NCI-H146 treated with DMSO at 0.1 percent for 48 hours (cell line): ENCODE data around the gene RRM1.
"Not testable (repeated sequence)": the region's sequence is repeated elsewhere in the genome, so short reads cannot be mapped to it uniquely, and the experiment has no call there.

Experiments
- DNase-seq: peaks from one replicate; lab custom pipeline; 2025; ENCODE audit not compliant: unreplicated experiment; lab: John Stamatoyannopoulos, UW

RRM1 gene

DNA sequence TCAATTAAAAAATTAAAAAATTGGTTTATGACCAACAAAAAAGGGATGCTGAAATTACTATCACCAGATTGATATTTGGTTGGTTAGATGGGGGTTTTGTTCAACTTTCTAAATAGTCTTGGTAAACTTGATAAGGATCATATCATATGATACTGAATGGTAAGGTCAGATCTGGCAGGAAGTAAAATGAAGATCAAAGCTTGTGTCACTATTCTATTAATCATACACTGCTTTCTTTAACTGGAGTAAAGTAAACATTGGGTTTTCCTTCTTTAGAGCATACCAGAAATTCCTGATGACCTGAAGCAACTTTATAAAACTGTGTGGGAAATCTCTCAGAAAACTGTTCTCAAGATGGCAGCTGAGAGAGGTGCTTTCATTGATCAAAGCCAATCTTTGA, 40.2 kb downstream of the RRM1 start:
- no peak for DNase-seq

DNA sequence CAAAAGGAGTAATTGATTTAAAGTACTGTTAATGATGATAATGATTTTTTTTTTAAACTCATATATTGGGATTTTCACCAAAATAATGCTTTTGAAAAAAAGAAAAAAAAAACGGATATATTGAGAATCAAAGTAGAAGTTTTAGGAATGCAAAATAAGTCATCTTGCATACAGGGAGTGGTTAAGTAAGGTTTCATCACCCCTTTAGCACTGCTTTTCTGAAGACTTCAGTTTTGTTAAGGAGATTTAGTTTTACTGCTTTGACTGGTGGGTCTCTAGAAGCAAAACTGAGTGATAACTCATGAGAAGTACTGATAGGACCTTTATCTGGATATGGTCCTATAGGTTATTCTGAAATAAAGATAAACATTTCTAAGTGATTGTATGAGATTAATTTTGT, 43.9 kb downstream of the RRM1 start:
- DNase-seq = no peak

DNA sequence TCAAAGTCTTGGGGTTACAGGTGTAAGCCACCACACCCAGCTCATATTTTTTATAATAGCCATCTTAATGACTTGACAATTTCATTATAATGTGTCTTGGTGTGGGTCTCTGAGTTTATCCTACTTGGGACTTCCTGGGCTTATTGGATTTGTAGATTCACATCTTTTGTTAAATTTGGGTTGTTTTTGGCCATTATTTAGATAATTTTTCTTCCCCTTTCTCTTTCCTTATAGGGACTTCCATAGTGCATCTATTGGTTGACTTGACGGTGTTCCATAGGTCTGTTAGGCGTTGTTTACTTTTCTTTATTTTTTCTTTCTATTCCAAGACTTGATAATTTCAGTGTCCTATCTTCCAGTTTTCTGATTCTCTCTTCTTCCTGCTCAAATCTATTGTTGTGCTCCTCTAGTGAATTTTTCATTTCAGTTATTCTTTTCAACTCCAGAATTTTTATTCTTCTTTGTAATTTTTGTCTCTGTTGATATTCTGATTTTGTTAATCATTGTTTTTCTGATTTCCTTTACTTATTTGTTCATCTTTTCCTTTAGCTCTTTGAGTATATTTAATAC, 45.6 kb downstream of the RRM1 start:
- DNase-seq = no peak

DNA sequence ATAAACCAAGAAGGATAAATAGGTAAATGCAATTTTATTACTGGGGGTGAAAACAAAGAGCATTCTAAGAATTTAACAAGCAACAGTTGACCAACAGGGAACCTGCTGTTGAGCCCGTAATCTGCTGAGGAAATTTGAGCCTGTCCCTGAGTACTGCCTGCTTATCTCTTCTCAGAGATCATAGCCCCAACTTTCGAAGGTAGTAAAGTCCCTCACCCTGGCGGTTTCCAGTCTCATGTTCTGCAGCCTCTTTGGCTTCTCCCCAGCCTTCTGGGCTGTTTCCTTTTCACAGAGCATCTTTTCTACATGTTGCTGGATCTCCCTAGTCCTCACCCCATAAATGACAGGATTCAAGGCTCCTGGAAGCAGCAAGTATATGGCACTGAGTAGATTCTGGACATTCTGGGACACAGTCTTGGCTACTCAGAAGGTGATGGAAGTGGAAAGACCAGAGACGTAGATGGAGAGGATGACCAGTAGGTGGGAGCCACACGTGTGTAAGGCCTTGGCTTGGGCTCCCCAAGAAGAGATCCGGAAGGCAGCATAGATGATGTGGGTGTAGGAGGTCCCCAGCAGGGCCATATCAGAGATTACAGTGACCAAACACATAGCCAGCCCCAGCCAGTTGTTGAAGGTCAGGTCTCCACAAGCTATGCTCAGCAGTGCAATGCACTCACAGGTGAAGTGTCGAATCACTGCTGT, 51.6 kb downstream of the RRM1 start:
- no peak for DNase-seq

DNA sequence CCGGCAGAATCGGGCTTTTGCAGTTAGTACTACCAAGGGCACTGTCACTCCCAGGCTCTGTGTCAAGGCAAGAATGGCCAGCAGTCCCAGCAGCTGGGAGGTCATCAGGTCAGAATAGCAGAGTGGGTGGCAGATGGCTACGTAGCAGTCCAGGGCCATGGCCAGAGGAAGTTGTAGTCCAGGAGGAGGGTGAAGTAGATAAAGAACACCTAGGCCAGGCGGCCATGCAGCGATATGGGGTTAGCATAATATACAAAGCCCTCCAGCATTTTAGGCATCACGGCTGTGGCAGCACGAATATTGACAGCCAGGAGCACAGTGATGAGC, 52.1 kb downstream of the RRM1 start:
- no peak for DNase-seq

DNA sequence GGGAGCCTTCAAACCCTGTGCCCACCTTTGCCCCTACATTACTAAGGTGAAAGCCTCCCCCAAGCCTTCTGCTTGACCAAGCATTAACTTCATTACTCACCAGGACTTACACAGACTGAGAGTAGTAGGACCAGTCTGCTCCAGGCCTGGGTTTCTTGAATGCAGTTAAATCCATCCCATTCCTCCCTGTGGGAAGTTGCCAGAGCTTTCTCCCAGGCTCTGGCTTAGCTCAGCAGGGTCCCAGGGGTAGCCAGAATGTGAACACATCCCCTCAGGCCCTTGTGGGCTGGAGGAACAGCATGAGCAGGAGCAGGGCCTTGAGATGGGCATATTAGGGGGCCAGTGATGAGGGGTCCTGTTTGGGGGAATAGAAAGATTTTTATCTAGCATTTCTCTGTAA, 59.9 kb downstream of the RRM1 start:
- DNase-seq = no peak

DNA sequence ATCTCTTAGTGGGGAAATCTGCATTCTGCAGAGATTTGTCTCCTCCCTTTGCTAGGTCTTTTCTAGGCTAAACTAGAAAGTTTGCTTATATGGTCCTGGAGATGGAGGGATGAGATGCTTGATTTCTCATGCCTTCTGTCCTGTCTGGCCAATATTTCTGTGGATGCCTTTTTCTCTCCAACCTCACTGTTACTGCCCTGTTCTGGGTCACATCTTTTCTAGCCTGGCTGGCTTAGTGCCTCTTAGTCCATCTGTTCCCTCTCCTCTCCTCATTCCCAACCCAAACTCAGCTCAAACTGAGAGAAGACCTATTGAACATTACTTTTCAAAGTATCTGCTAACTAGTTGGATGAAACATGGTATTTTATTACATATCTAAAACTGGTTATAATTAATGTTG, 62.0 kb downstream of the RRM1 start:
- DNase-seq = no peak

DNA sequence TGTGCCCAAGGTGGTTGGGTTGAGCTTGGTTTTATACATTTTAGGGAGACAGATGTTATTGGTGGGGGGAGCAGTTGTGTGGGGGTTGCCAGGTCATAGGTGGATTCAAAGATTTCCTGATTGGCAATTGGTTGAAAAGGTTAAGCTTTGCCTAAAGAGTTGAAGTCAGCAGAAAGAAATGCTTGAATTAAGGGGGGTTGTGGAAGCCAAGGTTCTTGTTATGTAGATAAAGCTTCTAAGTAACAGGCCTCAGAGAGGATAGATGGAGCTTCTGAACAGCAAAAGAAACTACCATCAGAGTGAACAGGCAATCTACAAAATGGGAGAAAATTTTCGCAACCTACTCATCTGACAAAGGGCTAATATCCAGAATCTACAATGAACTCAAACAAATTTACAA, 64.2 kb downstream of the RRM1 start:
- not testable (repeated sequence) for DNase-seq

DNA sequence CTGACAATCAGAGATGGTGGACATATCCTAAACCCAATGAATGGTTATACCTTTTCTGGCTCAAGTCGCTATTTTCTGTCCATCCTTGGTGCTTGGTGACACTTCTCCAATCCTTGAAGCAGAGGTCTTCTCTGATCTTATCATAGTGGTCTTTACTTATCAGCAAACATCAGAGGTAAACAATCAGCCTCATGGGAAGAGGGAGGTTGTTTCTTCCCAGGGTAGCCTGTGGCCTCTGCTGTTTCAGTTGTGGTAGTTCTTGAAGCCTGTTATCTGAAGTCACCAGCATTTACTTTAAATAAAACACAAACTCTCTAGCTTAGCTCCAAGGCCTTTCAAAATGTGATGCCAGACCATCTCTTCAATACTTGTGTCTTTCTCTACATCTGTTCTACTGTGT, 66.7 kb downstream of the RRM1 start:
- DNase-seq = no peak

DNA sequence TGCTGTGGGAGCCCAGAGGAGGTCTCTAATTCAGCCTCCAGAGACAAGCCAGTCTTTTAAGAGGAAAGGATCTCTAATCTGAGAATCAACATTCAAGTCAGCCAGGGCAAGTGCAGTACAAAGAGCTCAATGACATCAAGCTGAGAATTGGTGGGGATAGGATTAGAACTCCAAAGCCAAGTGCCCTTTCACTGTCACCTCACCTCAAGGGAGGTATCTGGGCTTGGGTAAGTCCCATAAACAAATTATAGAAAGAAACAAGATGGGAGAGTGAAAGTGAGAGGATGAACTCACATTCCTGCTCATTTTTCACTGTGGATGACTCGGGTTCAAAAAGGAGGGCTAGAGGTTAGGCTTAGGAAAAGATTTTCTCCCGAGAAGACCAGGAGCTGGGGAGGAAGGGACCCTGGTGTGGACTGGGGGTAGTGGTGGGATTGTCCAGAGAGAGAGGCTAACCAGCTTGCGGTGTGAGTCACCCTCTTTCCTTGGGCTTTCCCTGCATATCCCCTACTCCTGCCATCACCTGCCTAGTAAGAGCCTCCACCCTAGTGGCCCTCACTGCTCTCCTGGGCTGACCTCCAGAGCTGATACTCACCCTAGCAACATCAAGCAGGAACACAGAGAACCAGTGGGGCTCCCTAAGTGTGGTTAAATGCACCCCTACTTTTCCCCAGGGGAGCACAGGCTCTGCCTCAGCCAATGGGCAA, 70.4 kb downstream of the RRM1 start:
- DNase-seq = no peak

DNA sequence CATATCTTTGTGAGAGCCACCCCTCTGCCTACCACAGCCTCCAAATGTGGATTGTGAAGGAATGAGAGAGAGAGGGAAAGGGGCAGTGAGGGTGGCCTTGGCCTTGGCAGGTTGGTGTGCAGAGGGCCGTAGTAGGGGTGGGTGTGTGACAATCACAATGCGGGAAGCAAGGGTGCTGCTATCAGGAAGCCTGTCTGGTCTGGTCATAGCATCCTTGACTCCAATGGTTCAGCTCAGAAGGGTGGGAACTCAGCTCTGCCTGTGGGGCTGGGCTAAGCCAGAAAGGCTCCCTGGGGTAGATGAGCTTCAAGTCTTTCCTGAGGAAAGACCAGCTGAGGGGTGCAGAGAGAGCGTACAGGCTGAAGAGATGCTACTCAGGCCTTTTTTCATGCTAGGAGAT, 72.7 kb downstream of the RRM1 start:
- no peak for DNase-seq

DNA sequence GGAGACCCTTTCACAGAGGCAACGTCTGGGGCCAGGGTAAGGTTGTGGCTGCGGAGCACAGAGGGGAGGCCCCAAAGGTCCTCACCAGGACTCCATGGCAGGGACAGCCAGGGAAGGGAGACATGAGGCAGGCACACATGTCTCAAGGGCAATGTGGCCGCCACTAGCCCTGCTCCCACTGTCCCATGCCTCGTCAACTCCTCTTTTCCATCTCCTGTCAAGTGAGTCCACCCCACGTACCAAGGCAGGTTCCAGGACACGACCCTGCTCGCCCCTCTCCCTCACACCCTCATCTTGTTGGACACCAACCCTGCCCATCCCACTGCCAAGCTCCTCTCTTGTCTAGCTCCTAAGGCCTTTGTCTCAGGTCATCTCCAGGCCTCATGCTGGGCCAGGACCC, 73.2 kb downstream of the RRM1 start:
- no peak for DNase-seq

DNA sequence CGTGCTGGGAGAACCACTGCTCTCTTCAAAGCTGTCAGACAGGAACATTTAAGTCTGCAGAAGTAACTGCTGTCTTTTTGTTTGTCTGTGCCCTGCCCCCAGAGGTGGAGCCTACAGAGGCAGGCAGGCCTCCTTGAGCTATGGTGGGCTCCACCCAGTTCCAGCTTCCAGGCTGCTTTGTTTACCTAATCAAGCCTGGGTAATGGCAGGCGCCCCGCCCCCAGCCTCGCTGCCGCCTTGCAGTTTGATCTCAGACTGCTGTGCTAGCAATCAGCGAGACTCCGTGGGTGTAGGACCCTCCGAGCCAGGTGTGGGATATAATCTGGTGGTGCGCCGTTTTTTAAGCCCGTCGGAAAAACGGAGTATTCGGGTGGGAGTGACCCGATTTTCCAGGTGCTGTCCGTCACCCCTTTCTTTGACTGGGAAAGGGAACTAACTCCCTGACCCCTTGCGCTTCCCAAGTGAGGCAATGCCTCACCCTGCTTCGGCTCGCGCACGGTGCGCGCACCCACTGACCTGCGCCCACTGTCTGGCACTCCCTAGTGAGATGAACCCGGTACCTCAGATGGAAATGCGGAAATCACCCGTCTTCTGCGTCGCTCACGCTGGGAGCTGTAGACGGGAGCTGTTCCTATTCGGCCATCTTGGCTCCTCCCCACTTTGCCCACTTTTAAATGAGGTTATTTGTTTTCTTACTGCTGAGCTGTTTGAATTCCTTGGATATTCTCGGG, 81.2 kb downstream of the RRM1 start:
- not testable (repeated sequence) for DNase-seq

DNA sequence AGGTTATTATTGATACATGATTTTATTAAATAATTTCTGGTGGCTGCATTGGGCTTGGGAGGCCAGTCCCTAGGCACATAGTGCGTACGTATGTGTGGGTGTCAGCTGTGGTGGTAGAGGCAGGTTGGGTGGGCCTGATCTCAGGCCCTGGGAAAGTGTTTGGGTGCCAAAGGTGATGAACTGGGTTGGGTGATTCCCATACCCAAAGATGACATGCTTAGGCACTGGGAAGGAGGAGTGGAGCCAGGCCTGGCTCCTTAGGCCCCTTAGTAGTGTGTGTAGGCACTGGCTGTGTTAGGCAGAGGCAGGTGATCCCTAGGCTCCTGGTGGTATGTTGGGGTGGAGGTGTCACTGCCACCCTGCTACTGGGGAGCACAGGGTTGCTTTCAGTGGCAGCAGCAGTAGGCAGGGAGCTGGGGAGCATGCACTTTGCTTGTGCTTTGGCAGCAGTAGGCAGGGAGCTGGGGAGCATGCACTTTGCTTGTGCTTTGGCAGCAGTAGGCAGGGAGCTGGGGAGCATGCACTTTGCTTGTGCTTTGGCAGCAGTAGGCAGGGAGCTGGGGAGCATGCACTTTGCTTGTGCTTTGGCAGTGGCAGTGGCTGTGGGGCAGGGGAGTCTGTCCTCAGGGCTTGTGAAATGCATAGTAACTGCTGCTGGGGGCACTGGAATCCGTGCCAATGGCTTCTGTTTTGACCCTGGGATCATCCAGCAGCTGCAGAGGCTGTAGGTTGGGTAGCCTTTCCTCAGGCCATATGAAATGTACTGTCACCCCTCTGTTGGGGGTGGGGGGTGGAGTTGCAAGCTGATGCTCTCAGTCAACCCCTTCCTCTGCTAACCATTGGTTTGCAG, 84.4 kb downstream of the RRM1 start:
- no peak for DNase-seq

DNA sequence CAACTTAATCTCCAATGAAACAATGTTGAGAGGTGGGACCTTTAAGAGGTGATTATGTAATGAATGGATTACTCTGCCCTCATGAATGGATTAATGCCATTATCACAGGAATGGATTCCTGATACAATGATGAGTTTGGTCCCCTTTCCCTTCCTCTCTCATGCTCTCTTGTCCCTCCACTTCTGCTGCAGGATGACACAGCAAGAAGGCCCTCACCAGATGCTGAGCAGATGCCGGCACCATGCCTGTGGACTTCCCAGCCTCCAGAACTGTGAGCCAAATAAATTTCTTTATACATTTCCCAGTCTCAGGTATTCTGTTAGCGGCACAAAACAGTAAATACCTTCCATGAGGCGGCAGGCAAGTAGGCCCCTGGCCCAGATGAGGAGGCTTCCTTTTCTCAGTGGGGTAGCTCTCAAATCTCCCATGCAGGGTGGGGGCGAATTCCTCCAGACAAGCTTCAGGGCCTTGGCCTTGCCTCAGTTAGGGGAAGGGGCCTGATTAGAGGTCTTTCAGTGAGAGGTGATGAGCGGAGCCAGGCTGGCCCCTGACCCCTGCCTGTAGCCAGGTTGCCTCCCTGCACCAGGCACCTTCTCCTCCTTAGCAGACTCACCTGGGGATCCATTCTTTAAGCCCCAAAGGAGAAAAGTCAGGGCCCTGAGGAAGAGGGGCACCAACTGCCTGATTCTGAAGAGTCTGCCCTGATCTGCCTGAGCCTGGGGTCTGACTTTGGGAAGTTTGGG, 86.0 kb downstream of the RRM1 start:
- no peak for DNase-seq

DNA sequence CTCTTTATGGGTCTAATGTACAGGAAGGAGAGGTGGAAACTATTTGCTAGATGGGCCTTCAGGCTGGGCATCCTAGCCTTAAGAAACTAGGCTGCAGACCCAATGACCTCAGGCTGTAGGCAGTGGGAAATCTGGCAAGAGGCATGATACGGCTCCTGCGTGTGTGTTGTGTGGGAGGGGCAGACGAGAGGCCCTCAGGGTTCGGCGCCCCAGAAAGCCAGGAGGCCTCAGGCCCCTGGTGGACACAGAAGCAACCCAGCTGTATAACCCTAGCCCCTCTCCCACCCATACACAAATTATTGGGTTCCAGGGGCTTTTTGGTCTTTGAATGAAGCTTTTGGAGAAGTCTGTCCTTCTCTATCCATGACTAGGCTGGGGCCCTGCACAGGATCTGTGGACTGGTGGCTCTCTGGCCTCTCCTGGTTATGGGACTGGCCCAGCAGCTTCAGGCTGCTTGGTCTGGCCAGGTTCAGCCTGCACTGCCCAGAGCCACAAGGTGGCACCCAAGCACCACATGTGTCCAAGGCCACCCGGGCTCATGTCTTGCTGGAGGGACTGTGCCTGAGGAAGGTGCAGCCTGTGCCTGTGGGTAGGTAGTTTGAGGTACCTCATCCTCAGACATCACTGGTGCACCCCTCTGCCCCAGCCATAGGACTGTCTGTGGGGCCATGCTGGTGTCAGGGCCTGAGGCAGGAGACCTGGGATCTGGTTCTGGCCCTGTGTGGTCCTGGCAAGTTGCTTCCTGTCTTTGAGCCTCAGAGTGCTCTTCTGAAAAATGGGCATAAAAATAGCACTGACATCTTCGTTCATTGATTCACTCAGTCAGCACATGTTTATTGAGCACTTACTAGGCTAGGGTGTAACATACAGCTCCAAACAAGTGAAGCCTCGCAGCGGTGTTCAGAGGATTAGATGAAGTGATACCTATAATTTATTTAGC, 87.5 kb downstream of the RRM1 start:
- DNase-seq = peak; percentile 7

DNA sequence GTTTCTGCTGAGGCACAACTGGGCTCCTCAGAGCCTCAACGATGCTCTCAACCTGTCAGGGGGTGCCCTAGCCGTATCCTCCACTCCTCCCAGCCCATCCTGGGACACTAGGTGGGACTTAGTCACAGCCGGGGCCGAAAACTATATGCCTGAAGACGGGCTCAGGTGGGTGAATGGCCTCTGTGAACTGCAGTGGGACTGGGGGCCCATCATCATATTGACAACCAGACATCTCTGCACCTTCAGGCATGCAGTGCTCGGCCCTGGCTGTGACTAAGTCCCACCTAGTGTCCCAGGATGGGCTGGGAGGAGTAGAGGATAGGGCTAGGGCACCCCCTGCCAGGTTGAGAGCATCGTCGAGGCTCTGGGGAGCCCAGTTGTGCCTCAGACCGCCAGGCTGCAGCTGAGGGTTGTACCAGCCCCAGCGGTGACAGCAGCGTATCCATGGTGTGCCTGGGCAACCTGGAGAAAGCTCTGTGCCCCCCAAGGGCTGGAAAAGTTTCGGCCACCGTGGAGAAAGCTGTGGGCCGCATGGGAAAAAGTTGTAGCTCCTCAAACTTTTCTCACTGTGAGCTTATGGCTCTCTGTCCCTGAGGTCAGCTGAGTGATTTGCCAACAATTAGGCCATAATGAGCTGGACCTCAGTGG, 88.9 kb downstream of the RRM1 start:
- no peak for DNase-seq

DNA sequence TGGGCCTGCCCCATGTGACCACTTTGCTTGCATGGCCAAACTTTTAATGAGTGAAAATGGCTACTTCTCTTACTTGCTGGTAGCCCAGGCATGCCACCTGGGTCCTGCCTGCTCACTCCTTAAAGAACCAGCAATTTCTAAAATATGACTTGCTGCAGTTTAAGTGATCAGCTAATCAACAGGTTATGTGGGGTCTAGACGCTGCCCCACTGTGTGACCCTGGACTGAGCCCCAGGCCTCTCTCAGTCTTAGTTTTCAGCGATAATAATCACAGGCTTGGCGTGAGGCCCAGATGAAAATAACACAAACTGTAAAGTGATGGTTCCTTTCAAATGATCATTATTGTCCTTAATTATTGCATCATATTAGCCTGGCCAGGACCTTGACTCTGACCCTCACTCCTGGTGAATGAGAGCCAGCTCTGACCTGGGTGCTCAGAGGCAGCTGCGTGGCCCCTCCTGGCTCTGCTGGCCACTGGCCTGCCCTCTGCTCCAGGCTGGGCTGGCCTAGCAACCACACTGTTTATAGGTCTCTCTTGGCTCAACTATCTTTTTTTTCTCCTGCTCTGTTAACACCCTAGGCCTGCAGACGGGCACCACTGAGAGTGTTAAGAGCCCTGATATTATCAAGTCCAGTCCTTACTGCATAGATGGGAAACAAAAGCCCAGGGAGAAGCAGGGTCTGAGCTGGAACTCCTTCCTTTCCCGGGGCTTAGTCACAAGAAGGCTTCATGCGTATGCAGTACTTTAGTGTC, 89.7 kb downstream of the RRM1 start:
- DNase-seq = no peak
